DOHH2 (cell line): ENCODE results near the gene NMD3.
"Not testable (repeated sequence)": the region's sequence is repeated elsewhere in the genome, so short reads cannot be mapped to it uniquely, and the experiment has no call there.

Source experiments
- H3F3A ChIP-seq: fragments of 200-600 bp; sonication (generic), shearing (Covaris generic); 2 replicates; pipeline ENCODE4 v1.6.0; 2016; ENCODE audit warnings: antibody characterized with exemption, mild to moderate bottlenecking; ENCODE audit not compliant: control insufficient read depth, insufficient read depth
- H3K27ac ChIP-seq: fragments of 200-600 bp; sonication (generic); 2 replicates; pipeline ENCODE4 v1.5.1; 2014; ENCODE audit warnings: low read depth, mild to moderate bottlenecking, low read length, moderate library complexity
- H3K27me3 ChIP-seq: fragments of 200-600 bp; sonication (generic); 2 replicates; pipeline ENCODE4 v1.6.1; 2014; ENCODE audit warnings: mild to moderate bottlenecking, low read length, mixed read lengths; ENCODE audit not compliant: control insufficient read depth
- H3K36me3 ChIP-seq: fragments of 200-600 bp; sonication (generic); 2 replicates; pipeline ENCODE4 v1.6.1; 2014; ENCODE audit warnings: mild to moderate bottlenecking, low read length, moderate library complexity, mixed read lengths; ENCODE audit not compliant: control insufficient read depth
- H3K4me1 ChIP-seq: fragments of 200-600 bp; sonication (generic); 2 replicates; pipeline ENCODE4 v1.6.1; 2014; ENCODE audit warnings: mild to moderate bottlenecking, low read length, mixed read lengths; ENCODE audit not compliant: control insufficient read depth
- H3K4me2 ChIP-seq: fragments of 200-600 bp; sonication (generic); 2 replicates; pipeline ENCODE4 v1.6.0; 2014; ENCODE audit warnings: mild to moderate bottlenecking, low read length, moderate library complexity
- H3K4me3 ChIP-seq: fragments of 200-600 bp; sonication (generic); 2 replicates; pipeline ENCODE4 v1.5.1; 2014; ENCODE audit warnings: mild to moderate bottlenecking, low read length, mixed read lengths
- H3K79me2 ChIP-seq: fragments of 200-600 bp; sonication (generic); 2 replicates; pipeline ENCODE4 v1.6.1; 2014; ENCODE audit warnings: mild to moderate bottlenecking, low read length, mixed read lengths; ENCODE audit not compliant: control insufficient read depth
- H3K9me2 ChIP-seq: fragments of 200-600 bp; sonication (generic); replicated peaks from 2 replicates; pipeline ENCODE4 v1.6.1; 2014; ENCODE audit warnings: mild to moderate bottlenecking, low read length, mixed read lengths; ENCODE audit not compliant: control insufficient read depth
- H3K9me3 ChIP-seq: fragments of 200-600 bp; sonication (generic); 2 replicates; pipeline ENCODE4 v1.6.1; 2014; ENCODE audit warnings: antibody characterized with exemption, low read length, mixed read lengths; ENCODE audit not compliant: control insufficient read depth, insufficient read depth
- H4K20me1 ChIP-seq: fragments of 200-600 bp; sonication (generic); 2 replicates; pipeline ENCODE4 v1.6.0; 2014; ENCODE audit warnings: low read depth, mild to moderate bottlenecking, antibody characterized with exemption, low read length, moderate library complexity; ENCODE audit not compliant: control insufficient read depth, insufficient read depth
- EZH2phosphoT487 ChIP-seq: fragments of 200-600 bp; sonication (generic); IDR thresholded peaks from 2 replicates; pipeline ENCODE4 v1.6.1; 2017; ENCODE audit warnings: borderline replicate concordance, mild to moderate bottlenecking, antibody characterized with exemption, low read length, moderate library complexity, mixed read lengths
- TF ChIP-seq, protein P1 (sequence below): fragments of 200-600 bp; sonication (generic); IDR thresholded peaks from one replicate; pipeline ENCODE4 v1.5.1; 2014; ENCODE audit warnings: antibody characterized with exemption, mild to moderate bottlenecking, low read depth, low read length; ENCODE audit not compliant: poor library complexity, severe bottlenecking

Gene NMD3

DNA sequence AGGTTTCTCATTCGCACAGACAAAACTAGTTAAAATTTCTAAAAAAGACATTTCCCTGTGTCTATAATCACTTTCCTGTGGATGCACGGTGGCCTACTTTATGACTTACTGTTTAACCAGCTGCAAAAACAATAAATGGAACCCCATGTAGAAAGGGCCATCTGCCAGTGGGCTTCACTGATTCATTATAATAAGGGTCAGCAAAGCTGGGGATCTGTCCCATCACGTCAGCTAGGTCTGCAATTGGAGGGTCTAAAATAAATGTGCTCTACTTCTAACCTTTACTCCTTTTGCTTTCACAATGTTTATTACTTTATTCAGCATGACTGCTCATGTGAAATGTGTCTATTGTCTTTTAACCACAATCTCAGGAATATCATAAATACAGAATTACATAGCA is 43.1 kb upstream of the NMD3 start:
- Histone ChIP-seq H3K79me2 (no peaks in the 10 kb centered on the region), H3F3A (no peaks in the 10 kb centered on the region), H4K20me1 (no peaks in the 10 kb centered on the region), H3K36me3 (no peaks in the 10 kb centered on the region), H3K9me3 (no peaks in the 10 kb centered on the region), H3K4me2 (no peak overlapping the region), H3K27ac (no peak overlapping the region), H3K4me3 (no peak overlapping the region), H3K4me1 (no peaks in the 10 kb centered on the region), H3K27me3 (no peaks in the 10 kb centered on the region), H3K9me2 (no peaks in the 10 kb centered on the region)
- TF ChIP-seq, protein P1, sequence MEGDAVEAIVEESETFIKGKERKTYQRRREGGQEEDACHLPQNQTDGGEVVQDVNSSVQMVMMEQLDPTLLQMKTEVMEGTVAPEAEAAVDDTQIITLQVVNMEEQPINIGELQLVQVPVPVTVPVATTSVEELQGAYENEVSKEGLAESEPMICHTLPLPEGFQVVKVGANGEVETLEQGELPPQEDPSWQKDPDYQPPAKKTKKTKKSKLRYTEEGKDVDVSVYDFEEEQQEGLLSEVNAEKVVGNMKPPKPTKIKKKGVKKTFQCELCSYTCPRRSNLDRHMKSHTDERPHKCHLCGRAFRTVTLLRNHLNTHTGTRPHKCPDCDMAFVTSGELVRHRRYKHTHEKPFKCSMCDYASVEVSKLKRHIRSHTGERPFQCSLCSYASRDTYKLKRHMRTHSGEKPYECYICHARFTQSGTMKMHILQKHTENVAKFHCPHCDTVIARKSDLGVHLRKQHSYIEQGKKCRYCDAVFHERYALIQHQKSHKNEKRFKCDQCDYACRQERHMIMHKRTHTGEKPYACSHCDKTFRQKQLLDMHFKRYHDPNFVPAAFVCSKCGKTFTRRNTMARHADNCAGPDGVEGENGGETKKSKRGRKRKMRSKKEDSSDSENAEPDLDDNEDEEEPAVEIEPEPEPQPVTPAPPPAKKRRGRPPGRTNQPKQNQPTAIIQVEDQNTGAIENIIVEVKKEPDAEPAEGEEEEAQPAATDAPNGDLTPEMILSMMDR, result no peak
- TF ChIP-seq EZH2phosphoT487, result no peak

DNA sequence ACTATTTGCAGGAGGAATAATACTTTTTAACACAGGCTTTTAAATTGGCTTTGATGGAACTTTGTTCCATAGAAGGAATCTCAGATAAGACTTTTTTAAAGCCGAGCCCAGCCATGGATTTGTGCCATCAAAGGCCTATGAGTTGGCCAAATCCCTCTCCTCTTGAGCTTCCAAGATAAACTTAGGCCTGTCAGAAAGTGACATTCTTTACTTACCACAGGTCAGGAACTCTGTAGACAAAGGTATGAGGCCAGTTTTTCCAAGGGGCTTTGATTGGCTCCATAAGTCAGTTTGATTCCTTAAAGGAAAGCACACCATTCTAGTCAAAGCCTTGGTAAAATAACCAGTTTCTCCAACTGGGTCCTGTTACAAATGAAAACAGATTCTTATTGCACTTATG is 39.7 kb upstream of the NMD3 start:
- not testable (repeated sequence) for H3K27ac ChIP-seq, H3K9me3 ChIP-seq, H3K36me3 ChIP-seq, H3K79me2 ChIP-seq, H3F3A ChIP-seq, H3K9me2 ChIP-seq, H3K27me3 ChIP-seq, H3K4me2 ChIP-seq, H3K4me1 ChIP-seq, H3K4me3 ChIP-seq, H4K20me1 ChIP-seq

DNA sequence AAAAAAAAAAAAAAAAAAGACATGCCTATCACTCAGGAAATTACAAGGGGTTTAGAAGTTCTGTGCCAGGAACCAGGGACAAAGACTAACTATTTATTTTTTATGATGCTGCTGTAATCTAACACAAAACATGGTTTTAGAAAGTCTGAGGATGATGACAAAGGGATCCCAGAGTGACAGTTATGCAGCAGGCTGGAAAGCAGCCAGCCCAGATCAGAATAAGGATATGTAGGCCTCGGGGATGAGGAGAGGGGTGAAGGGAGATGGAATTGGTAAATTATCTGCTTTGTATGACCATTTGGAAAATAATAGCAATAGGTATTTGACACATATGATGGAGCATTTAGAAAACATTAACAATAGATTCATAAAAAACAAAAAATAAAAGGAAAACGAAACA is 34.1 kb upstream of the NMD3 start:
- no peaks in the 10 kb centered on the region for H3K9me2 ChIP-seq
- no peaks in the 10 kb centered on the region for H3F3A ChIP-seq
- no peaks in the 10 kb centered on the region for H3K36me3 ChIP-seq
- no peaks in the 10 kb centered on the region for H3K4me1 ChIP-seq
- H3K4me3 ChIP-seq, result no peak overlapping the region
- no peak overlapping the region for H3K4me2 ChIP-seq
- TF ChIP-seq, protein P1, result no peak
- no peak for TF ChIP-seq EZH2phosphoT487
- no peaks in the 10 kb centered on the region for H4K20me1 ChIP-seq
- H3K27ac ChIP-seq, result no peak overlapping the region
- no peaks in the 10 kb centered on the region for H3K9me3 ChIP-seq
- H3K27me3 ChIP-seq, result no peaks in the 10 kb centered on the region
- H3K79me2 ChIP-seq, result no peaks in the 10 kb centered on the region

DNA sequence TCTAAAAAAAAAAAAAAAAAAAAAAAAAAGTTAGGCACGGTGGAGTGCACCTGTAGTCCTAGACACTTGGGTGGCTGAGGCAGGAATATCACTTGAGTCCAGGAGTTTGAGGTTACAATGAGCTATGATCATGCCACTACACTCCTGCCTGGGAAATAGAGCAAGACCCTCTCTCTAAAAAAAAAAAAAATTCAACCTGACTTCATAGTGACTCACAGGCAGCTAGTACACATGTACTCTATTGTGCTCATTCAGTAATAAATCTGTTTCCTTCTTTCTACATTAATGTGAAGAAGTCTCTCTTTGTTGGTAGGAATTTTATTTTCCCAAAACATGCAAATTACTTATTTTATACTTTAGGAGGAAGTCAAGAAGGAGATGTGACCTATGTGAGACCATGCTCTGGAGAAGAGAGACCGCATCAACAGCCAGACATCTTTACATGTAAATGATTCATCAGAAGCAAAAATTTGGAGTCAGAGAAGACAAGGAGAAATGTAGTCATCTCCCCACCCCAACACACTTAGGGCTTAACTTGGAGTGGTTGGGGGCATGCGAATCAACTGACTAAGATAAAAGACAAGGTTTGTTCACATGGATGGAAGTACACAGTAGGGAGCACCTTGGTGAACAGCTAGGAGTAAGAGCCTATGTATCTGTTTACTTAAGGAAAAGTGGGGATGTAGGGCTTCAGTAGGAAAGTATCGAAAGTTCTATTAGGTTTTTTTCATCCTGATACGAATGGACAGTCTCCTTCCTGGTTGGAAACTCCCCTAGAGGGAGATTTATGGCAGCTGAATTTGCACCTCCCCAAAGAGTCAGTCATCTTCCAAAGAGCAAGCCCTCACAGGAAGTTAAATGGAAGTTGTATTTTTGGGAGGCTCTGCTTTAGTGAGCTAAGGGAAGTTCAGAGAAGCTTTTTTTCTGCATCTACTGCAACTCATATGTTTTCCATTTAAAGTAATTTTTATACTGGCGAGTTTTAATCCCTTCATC is 23.0 kb upstream of the NMD3 start:
- Histone ChIP-seq H4K20me1 (no peaks in the 10 kb centered on the region), H3K36me3 (no peaks in the 10 kb centered on the region), H3K4me2 (no peak overlapping the region), H3K9me2 (no peaks in the 10 kb centered on the region), H3K4me1 (no peaks in the 10 kb centered on the region), H3K27ac (no peak overlapping the region), H3K79me2 (no peaks in the 10 kb centered on the region), H3K9me3 (no peaks in the 10 kb centered on the region), H3K4me3 (no peak overlapping the region), H3F3A (no peaks in the 10 kb centered on the region), H3K27me3 (peaks cover under 1% of the 10 kb centered on the region; the same call in 1 of the 2 replicates)
- TF ChIP-seq, protein P1, result no peak
- TF ChIP-seq EZH2phosphoT487, result no peak
